ENCODE results near the gene GSTM2. TPM values are rescaled to one million over a fixed set of nuclear protein-coding genes. Genes with fewer than 3 reads are reported as not detected.

GSTM2 gene
- total RNA-seq (2014; rRNA removed; shearing (Covaris generic)), result 4.1 and 19.3 TPM in 2 replicates

- H3K4me1 ChIP-seq (replicated peaks), result peaks cover 14% of the 10 kb centered on the region
- H3K4me3 ChIP-seq, result peak within 1 kb of the TSS; percentile 32
- no peaks in the 10 kb centered on the region for H3K9me3 ChIP-seq (replicated peaks)
- no peaks in the 10 kb centered on the region for H3K36me3 ChIP-seq
- peak; percentile 68 to 90 for DNase-seq (ENCODE audit: low read depth in 1 of 2, low spot score in 2 of 2)
- no peaks in the 10 kb centered on the region for H3K27me3 ChIP-seq (replicated peaks)
- H3K27ac ChIP-seq, result no peak within 1 kb of the TSS
These were observed at the start of gene GSTM2 for GRCh38 chr1:109667452-109668122. Gene GSTM2 (plus strand): TSS chr1:109668057. CDS start chr1:109668116, 59 bp downstream.

- peaks cover 3% of the 10 kb centered on the region; the same call in 1 of the 2 replicates for H3K36me3 ChIP-seq
- H3K4me3 ChIP-seq, result peak overlapping the region; percentile 51
- no peak for DNase-seq (ENCODE audit: low read depth in 1 of 2, low spot score in 2 of 2)
- no peaks in the 10 kb centered on the region for H3K27me3 ChIP-seq (replicated peaks)
- H3K27ac ChIP-seq, result peak overlapping the region; percentile 62
- H3K4me1 ChIP-seq (replicated peaks), result peaks cover 34% of the 10 kb centered on the region
- no peaks in the 10 kb centered on the region for H3K9me3 ChIP-seq (replicated peaks)
These were observed 48.9 kb upstream of the GSTM2 start for GRCh38 chr1:109618661-109619575.

GRCh38 chr1:109619576-109620400 is 48.1 kb upstream of the GSTM2 start, which contains the start of the genes AMPD2 and GNAT2:
Gene AMPD2 (plus strand): TSS chr1:109619837. CDS start chr1:109621176, 1,339 bp downstream.
Gene GNAT2 (minus strand): TSS chr1:109619616. CDS start chr1:109612870, 6,746 bp downstream.
- Histone ChIP-seq H3K27me3 (replicated peaks) (no peaks in the 10 kb centered on the region), H3K4me1 (replicated peaks) (peaks cover 31% of the 10 kb centered on the region), H3K9me3 (replicated peaks) (no peaks in the 10 kb centered on the region), H3K36me3 (peaks cover 3% of the 10 kb centered on the region; the same call in 1 of the 2 replicates), H3K27ac (peak within 1 kb of the TSS; percentile 62), H3K4me3 (peak within 1 kb of the TSS; percentile 51)
- DNase-seq (ENCODE audit: low read depth in 1 of 2, low spot score in 2 of 2), result peak; percentile 68 to 81

- peak overlapping the region; percentile 51 for H3K4me3 ChIP-seq
- H3K27ac ChIP-seq, result peak overlapping the region; percentile 62
- no peaks in the 10 kb centered on the region for H3K27me3 ChIP-seq (replicated peaks)
- no peaks in the 10 kb centered on the region for H3K9me3 ChIP-seq (replicated peaks)
- peaks cover 31% of the 10 kb centered on the region for H3K4me1 ChIP-seq (replicated peaks)
- H3K36me3 ChIP-seq, result peaks cover 3% of the 10 kb centered on the region; the same call in 1 of the 2 replicates
- DNase-seq (ENCODE audit: low read depth in 1 of 2, low spot score in 2 of 2), result peak; percentile 55 to 65
These were observed 47.5 kb upstream of the GSTM2 start for GRCh38 chr1:109620401-109620791.

- Histone ChIP-seq H3K4me3 (peak overlapping the region; percentile 51), H3K36me3 (peaks cover 3% of the 10 kb centered on the region; the same call in 1 of the 2 replicates), H3K4me1 (replicated peaks) (peaks cover 31% of the 10 kb centered on the region), H3K9me3 (replicated peaks) (no peaks in the 10 kb centered on the region), H3K27me3 (replicated peaks) (no peaks in the 10 kb centered on the region), H3K27ac (peak overlapping the region; percentile 62)
- DNase-seq (ENCODE audit: low read depth in 1 of 2, low spot score in 2 of 2), result peak; percentile 73 to 97
These were observed 47.0 kb upstream of the GSTM2 start for GRCh38 chr1:109620841-109621286.

GRCh38 chr1:109621379-109622136 is 46.3 kb upstream of the GSTM2 start:
- H3K4me1 ChIP-seq (replicated peaks), result peaks cover 31% of the 10 kb centered on the region
- H3K9me3 ChIP-seq (replicated peaks), result no peaks in the 10 kb centered on the region
- DNase-seq (ENCODE audit: low read depth in 1 of 2, low spot score in 2 of 2), result no peak
- no peak overlapping the region for H3K27ac ChIP-seq
- H3K36me3 ChIP-seq, result peaks cover 7% of the 10 kb centered on the region
- no peaks in the 10 kb centered on the region for H3K27me3 ChIP-seq (replicated peaks)
- H3K4me3 ChIP-seq, result peak overlapping the region; percentile 51

GRCh38 chr1:109622137-109622892 is 45.5 kb upstream of the GSTM2 start:
- Histone ChIP-seq H3K27ac (no peak overlapping the region), H3K27me3 (replicated peaks) (no peaks in the 10 kb centered on the region), H3K4me3 (no peak overlapping the region), H3K36me3 (peaks cover 15% of the 10 kb centered on the region), H3K4me1 (replicated peaks) (peaks cover 24% of the 10 kb centered on the region), H3K9me3 (replicated peaks) (no peaks in the 10 kb centered on the region)
- DNase-seq (ENCODE audit: low read depth in 1 of 2, low spot score in 2 of 2), result no peak

- Histone ChIP-seq H3K4me1 (replicated peaks) (peaks cover 19% of the 10 kb centered on the region), H3K4me3 (no peak overlapping the region), H3K27ac (no peak overlapping the region)
These were observed 45.0 kb upstream of the GSTM2 start for GRCh38 chr1:109622895-109623294.

GRCh38 chr1:109623601-109624161 is 44.2 kb upstream of the GSTM2 start:
- no peak overlapping the region for H3K4me3 ChIP-seq
- H3K4me1 ChIP-seq (replicated peaks), result peaks cover 19% of the 10 kb centered on the region
- H3K9me3 ChIP-seq (replicated peaks), result no peaks in the 10 kb centered on the region
- H3K27ac ChIP-seq, result no peak overlapping the region
- H3K36me3 ChIP-seq, result peaks cover 28% of the 10 kb centered on the region
- H3K27me3 ChIP-seq (replicated peaks), result no peaks in the 10 kb centered on the region
- DNase-seq (ENCODE audit: low read depth in 1 of 2, low spot score in 2 of 2), result no peak

More at GRCh38 chr1:109622895-109623294, 45.0 kb upstream of the GSTM2 start:
- Histone ChIP-seq H3K27me3 (replicated peaks) (no peaks in the 10 kb centered on the region), H3K36me3 (peaks cover 21% of the 10 kb centered on the region), H3K9me3 (replicated peaks) (no peaks in the 10 kb centered on the region)
- no peak for DNase-seq (ENCODE audit: low read depth in 1 of 2, low spot score in 2 of 2)

- Histone ChIP-seq H3K4me3 (no peak overlapping the region), H3K9me3 (replicated peaks) (no peaks in the 10 kb centered on the region), H3K36me3 (peaks cover 36% of the 10 kb centered on the region), H3K27me3 (replicated peaks) (no peaks in the 10 kb centered on the region), H3K4me1 (replicated peaks) (peaks cover 15% of the 10 kb centered on the region), H3K27ac (no peak overlapping the region)
- peak in 1 of 2 experiments; percentile 37 for DNase-seq (ENCODE audit: low read depth in 1 of 2, low spot score in 2 of 2)
These were observed 43.5 kb upstream of the GSTM2 start for GRCh38 chr1:109624201-109625010.

GRCh38 chr1:109625176-109625575 is 42.7 kb upstream of the GSTM2 start:
- H3K4me3 ChIP-seq, result no peak overlapping the region
- peaks cover 8% of the 10 kb centered on the region for H3K4me1 ChIP-seq (replicated peaks)
- peaks cover 43% of the 10 kb centered on the region for H3K36me3 ChIP-seq
- no peak overlapping the region for H3K27ac ChIP-seq
- H3K27me3 ChIP-seq (replicated peaks), result no peaks in the 10 kb centered on the region
- H3K9me3 ChIP-seq (replicated peaks), result no peaks in the 10 kb centered on the region
- no peak for DNase-seq (ENCODE audit: low read depth in 1 of 2, low spot score in 2 of 2)

Data from SJSA1 (cell line).